CD8-positive, alpha-beta memory T cell (primary cell): ENCODE results near the gene AMN. TPM values are rescaled to one million over a fixed set of nuclear protein-coding genes. Genes with fewer than 3 reads are reported as not detected.

ENCODE experiments used
- CTCF ChIA-PET: fragments of 350-600 bp; sonication (Branson Sonifier 250); formaldehyde crosslinking; loops from one replicate; lab custom pipeline; 2021; ENCODE audit warnings: antibody characterized with exemption; lab: Charles Lee
- POLR2A ChIA-PET: fragments of 350-600 bp; sonication (Branson Sonifier 250); formaldehyde crosslinking; loops from one replicate; lab custom pipeline; 2021; ENCODE audit warnings: antibody characterized with exemption; lab: Charles Lee
- DNase-seq, 5 donors: peaks; one replicate each; pipeline versions ENCODE4 v3.0.0 to v3.0.0-alpha.2; 2020 to 2022; ENCODE audit warnings: mixed read lengths in 1 of 5
- H3K27ac ChIP-seq: one replicate; pipeline ENCODE4 v1.7.0; 2013; ENCODE audit warnings: low read depth, mild to moderate bottlenecking, low read length, moderate library complexity
- H3K27me3 ChIP-seq: 2 replicates; pipeline ENCODE4 v1.7.0; 2013; ENCODE audit warnings: low read length, mild to moderate bottlenecking; ENCODE audit not compliant: insufficient read depth, poor library complexity, severe bottlenecking
- H3K36me3 ChIP-seq: 2 replicates; pipeline ENCODE4 v1.7.0; 2013; ENCODE audit warnings: mild to moderate bottlenecking, low read length, moderate library complexity; ENCODE audit not compliant: insufficient read depth
- H3K4me1 ChIP-seq: 2 replicates; pipeline ENCODE4 v1.7.0; 2013; ENCODE audit warnings: mild to moderate bottlenecking, low read length, moderate library complexity; ENCODE audit not compliant: insufficient read depth
- H3K4me3 ChIP-seq: 2 replicates; pipeline ENCODE4 v1.7.0; 2013; ENCODE audit warnings: mild to moderate bottlenecking, low read length
- H3K9me3 ChIP-seq: 2 replicates; pipeline ENCODE4 v1.7.0; 2013; ENCODE audit warnings: mild to moderate bottlenecking, low read length
- H3K27ac Mint-ChIP-seq, 8 donors: one replicate each; pipeline ENCODE4 v1.8.0; 2020 to 2021; ENCODE audit warnings: mixed read lengths in 8 of 8, mild to moderate bottlenecking in 6 of 8, inconsistent platforms in 3 of 8, moderate library complexity in 3 of 8
- H3K27me3 Mint-ChIP-seq, 2 donors: one replicate each; pipeline ENCODE4 v1.8.0; 2020 to 2021; ENCODE audit warnings: mixed read lengths in 2 of 2, mild to moderate bottlenecking in 1 of 2, moderate library complexity in 1 of 2
- H3K36me3 Mint-ChIP-seq, 3 donors: one replicate each; pipeline ENCODE4 v1.8.0; 2020 to 2021; ENCODE audit warnings: mixed read lengths in 3 of 3, inconsistent platforms in 1 of 3, mild to moderate bottlenecking in 1 of 3
- H3K4me1 Mint-ChIP-seq, 3 donors: one replicate each; pipeline ENCODE4 v1.8.0; 2020 to 2021; ENCODE audit warnings: mixed read lengths in 3 of 3, inconsistent platforms in 1 of 3, mild to moderate bottlenecking in 1 of 3
- H3K4me3 Mint-ChIP-seq, 7 donors: one replicate each; pipeline ENCODE4 v1.8.0; 2020 to 2021; ENCODE audit warnings: mixed read lengths in 7 of 7, mild to moderate bottlenecking in 6 of 7, moderate library complexity in 4 of 7, inconsistent platforms in 2 of 7
- H3K9me3 Mint-ChIP-seq, 5 donors: one replicate each; pipeline ENCODE4 v1.8.0; 2020 to 2022; ENCODE audit warnings: mixed read lengths in 5 of 5, mild to moderate bottlenecking in 3 of 5, moderate library complexity in 2 of 5, inconsistent platforms in 1 of 5
- polyA plus RNA-seq: library from polyadenylated mRNA; unstranded; fragments of 300-500 nt; fragmentation: Illumina TruSeq; gene quantifications from one replicate; pipeline ENCODE4 v1.2.3, GENCODE V29; 2021
- total RNA-seq, 2 experiments: library from RNA; stranded (reverse); gene quantifications; one replicate each; pipeline ENCODE4 v1.2.3, GENCODE V29; 2021

Gene AMN
- total and polyA plus RNA-seq, 3 experiments from 2014 or later = 0.66 to 1.6 (median 0.75) TPM

GRCh38 chr14:102900631-102901571 lies 21.6 kb upstream of the AMN start:
- Mint-ChIP-seq H3K27ac (peak overlapping the region; percentile 7 to 93 (median 68)), H3K36me3 (peaks cover 0 to 79% (median 17%) of the 10 kb centered on the region in 3 donors), H3K4me1 (peaks cover 17 to 18% (median 17%) of the 10 kb centered on the region in 3 donors), H3K9me3 (no peaks in the 10 kb centered on the region), H3K4me3 (peak overlapping the region in 6 of 7 donors; percentile 4 to 77 (median 41)), H3K27me3 (no peaks in the 10 kb centered on the region)
- no peak overlapping the region for H3K27ac ChIP-seq
- ChIA-PET POLR2A (no interaction called here), CTCF (interaction anchor here (1.1 kb wide), 1 partner anchor 206 kb away, joined by 3 read pairs; no protein-coding TSS in a partner anchor)
- DNase-seq = peak in 2 of 5 donors; percentile 17 to 55
- H3K9me3 ChIP-seq = no peaks in the 10 kb centered on the region
- H3K36me3 ChIP-seq = peaks cover 3% of the 10 kb centered on the region
- no peaks in the 10 kb centered on the region for H3K27me3 ChIP-seq
- no peak overlapping the region for H3K4me3 ChIP-seq
- H3K4me1 ChIP-seq = peaks cover 17% of the 10 kb centered on the region

GRCh38 chr14:102901633-102902032 lies 20.8 kb upstream of the AMN start:
- Histone ChIP-seq H3K36me3 (peaks cover 3% of the 10 kb centered on the region), H3K27me3 (no peaks in the 10 kb centered on the region), H3K27ac (no peak overlapping the region), H3K9me3 (no peaks in the 10 kb centered on the region), H3K4me3 (no peak overlapping the region), H3K4me1 (peaks cover 17% of the 10 kb centered on the region)
- ChIA-PET POLR2A (no interaction called here), CTCF (interaction anchor here (1.1 kb wide), 1 partner anchor 207 kb away, joined by 3 read pairs; no protein-coding TSS in a partner anchor)
- Mint-ChIP-seq H3K4me1 (peaks cover 17 to 18% (median 17%) of the 10 kb centered on the region in 3 donors), H3K27me3 (no peaks in the 10 kb centered on the region), H3K4me3 (peak overlapping the region in 6 of 7 donors; percentile 4 to 77 (median 32)), H3K27ac (peak overlapping the region; percentile 7 to 93 (median 68)), H3K36me3 (peaks cover 0 to 78% (median 11%) of the 10 kb centered on the region in 3 donors), H3K9me3 (no peaks in the 10 kb centered on the region)
- peak in 1 of 5 donors; percentile 25 for DNase-seq

- Mint-ChIP-seq H3K9me3 (no peaks in the 10 kb centered on the region), H3K4me1 (peaks cover 17 to 18% (median 17%) of the 10 kb centered on the region in 3 donors), H3K36me3 (peaks cover 0 to 79% (median 11%) of the 10 kb centered on the region in 3 donors), H3K4me3 (no peak overlapping the region), H3K27ac (peak overlapping the region in 2 of 8 donors; percentile 91 to 93), H3K27me3 (no peaks in the 10 kb centered on the region)
- ChIA-PET POLR2A (no interaction called here), CTCF (no interaction called here)
- no peak for DNase-seq
- peaks cover 3% of the 10 kb centered on the region for H3K36me3 ChIP-seq
- no peak overlapping the region for H3K27ac ChIP-seq
- H3K4me3 ChIP-seq = no peak overlapping the region
- peaks cover 17% of the 10 kb centered on the region for H3K4me1 ChIP-seq
- no peaks in the 10 kb centered on the region for H3K9me3 ChIP-seq
- H3K27me3 ChIP-seq = no peaks in the 10 kb centered on the region
Observed at GRCh38 chr14:102902086-102902485, 20.4 kb upstream of the AMN start.

- Histone ChIP-seq H3K27ac (no peak overlapping the region), H3K36me3 (peaks cover 2% of the 10 kb centered on the region), H3K4me1 (peaks cover 17% of the 10 kb centered on the region), H3K27me3 (no peaks in the 10 kb centered on the region), H3K9me3 (no peaks in the 10 kb centered on the region), H3K4me3 (no peak overlapping the region)
- no peaks in the 10 kb centered on the region for H3K27me3 Mint-ChIP-seq
- H3K36me3 Mint-ChIP-seq = peaks cover 0 to 76% (median 11%) of the 10 kb centered on the region in 3 donors
- ChIA-PET POLR2A (no interaction called here), CTCF (no interaction called here)
- H3K4me3 Mint-ChIP-seq = no peak overlapping the region
- H3K9me3 Mint-ChIP-seq = no peaks in the 10 kb centered on the region
- DNase-seq = no peak
- H3K27ac Mint-ChIP-seq = peak overlapping the region in 5 of 8 donors; percentile 50 to 86 (median 69)
- peaks cover 17 to 18% (median 17%) of the 10 kb centered on the region in 3 donors for H3K4me1 Mint-ChIP-seq
Observed at GRCh38 chr14:102902523-102903247, 19.8 kb upstream of the AMN start.

- CTCF ChIA-PET = no interaction called here
- H3K36me3 ChIP-seq = no peaks in the 10 kb centered on the region
Observed at GRCh38 chr14:102903248-102903888, 19.1 kb upstream of the AMN start.

GRCh38 chr14:102903889-102904512 lies 18.5 kb upstream of the AMN start:
- ChIA-PET CTCF (interaction anchor here (1.2 kb wide), 1 partner anchor 10 kb away, joined by 3 read pairs; no protein-coding TSS in a partner anchor), POLR2A (no interaction called here)
- Histone ChIP-seq H3K36me3 (no peaks in the 10 kb centered on the region), H3K9me3 (no peaks in the 10 kb centered on the region), H3K27me3 (no peaks in the 10 kb centered on the region), H3K27ac (no peak overlapping the region), H3K4me3 (no peak overlapping the region), H3K4me1 (peaks cover 17% of the 10 kb centered on the region)
- no peaks in the 10 kb centered on the region for H3K27me3 Mint-ChIP-seq
- no peak overlapping the region for H3K4me3 Mint-ChIP-seq
- H3K9me3 Mint-ChIP-seq = no peaks in the 10 kb centered on the region
- DNase-seq = no peak
- peak overlapping the region in 4 of 8 donors; percentile 50 to 89 (median 68) for H3K27ac Mint-ChIP-seq
- peaks cover 0 to 76% (median 9%) of the 10 kb centered on the region in 3 donors for H3K36me3 Mint-ChIP-seq
- H3K4me1 Mint-ChIP-seq = peaks cover 14 to 17% (median 17%) of the 10 kb centered on the region in 3 donors

More at GRCh38 chr14:102903248-102903888, 19.1 kb upstream of the AMN start:
- POLR2A ChIA-PET = no interaction called here
- Histone ChIP-seq H3K9me3 (no peaks in the 10 kb centered on the region), H3K4me3 (no peak overlapping the region), H3K4me1 (peaks cover 17% of the 10 kb centered on the region), H3K27me3 (no peaks in the 10 kb centered on the region), H3K27ac (no peak overlapping the region)
- no peaks in the 10 kb centered on the region for H3K27me3 Mint-ChIP-seq
- no peak overlapping the region for H3K4me3 Mint-ChIP-seq
- H3K4me1 Mint-ChIP-seq = peaks cover 14 to 17% (median 17%) of the 10 kb centered on the region in 3 donors
- H3K9me3 Mint-ChIP-seq = no peaks in the 10 kb centered on the region
- H3K27ac Mint-ChIP-seq = peak overlapping the region in 4 of 8 donors; percentile 50 to 89 (median 60)
- peaks cover 0 to 77% (median 9%) of the 10 kb centered on the region in 3 donors for H3K36me3 Mint-ChIP-seq
- no peak for DNase-seq
